Inferior parietal cortex (tissue), 1 donor: ENCODE measurements around the gene PNO1.

Experiments
- DNase-seq: peaks from one replicate; pipeline ENCODE4 v3.0.0-alpha.2; 2016; ENCODE audit errors: extremely low spot score

The PNO1 gene

DNA sequence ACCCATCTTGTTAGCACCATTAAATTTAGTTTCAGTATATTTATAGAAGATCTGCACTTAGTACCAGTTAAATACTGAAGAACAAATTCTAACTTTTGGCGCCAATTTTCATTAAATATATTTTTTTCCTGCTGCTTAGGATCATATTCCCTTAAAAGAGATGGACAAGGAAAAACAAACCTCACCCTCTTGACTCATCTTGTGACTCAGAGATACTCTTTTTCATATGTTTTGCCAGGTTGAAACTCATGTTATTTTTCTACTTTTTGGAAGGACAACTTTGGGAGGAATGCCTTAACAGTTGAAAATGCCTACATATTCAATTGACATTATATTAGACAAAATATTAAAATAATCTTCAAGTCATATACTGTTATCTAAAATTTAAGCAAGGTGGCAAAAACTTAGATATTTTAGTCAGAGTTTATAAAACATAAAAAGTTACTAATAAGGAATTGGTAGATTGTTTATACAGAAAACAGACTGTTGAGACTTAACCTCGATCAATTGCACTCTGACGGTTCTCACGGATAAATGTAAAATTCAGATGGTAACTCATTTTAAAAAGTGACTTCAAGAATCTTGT lies 36.2 kb downstream of the PNO1 start:
- DNase-seq, result no peak

DNA sequence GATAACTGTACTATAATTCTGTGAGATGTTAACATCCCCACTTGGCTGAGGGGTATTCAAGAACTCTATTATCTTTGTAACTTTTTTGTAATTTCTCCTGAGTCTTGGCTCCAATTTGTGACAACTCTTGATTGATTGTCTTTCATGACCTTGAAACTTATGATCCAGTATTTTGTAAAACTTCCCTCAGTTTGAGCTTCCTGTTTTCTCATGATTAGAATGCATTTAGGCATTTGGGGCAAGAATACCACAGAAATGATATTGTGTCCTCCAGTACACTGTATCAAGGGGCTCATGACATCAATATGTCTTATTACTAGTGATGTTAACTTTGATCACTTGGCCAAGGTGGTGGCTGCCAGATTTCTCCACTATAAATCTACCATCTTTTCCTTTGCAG lies 37.4 kb downstream of the PNO1 start:
- DNase-seq, result no peak

DNA sequence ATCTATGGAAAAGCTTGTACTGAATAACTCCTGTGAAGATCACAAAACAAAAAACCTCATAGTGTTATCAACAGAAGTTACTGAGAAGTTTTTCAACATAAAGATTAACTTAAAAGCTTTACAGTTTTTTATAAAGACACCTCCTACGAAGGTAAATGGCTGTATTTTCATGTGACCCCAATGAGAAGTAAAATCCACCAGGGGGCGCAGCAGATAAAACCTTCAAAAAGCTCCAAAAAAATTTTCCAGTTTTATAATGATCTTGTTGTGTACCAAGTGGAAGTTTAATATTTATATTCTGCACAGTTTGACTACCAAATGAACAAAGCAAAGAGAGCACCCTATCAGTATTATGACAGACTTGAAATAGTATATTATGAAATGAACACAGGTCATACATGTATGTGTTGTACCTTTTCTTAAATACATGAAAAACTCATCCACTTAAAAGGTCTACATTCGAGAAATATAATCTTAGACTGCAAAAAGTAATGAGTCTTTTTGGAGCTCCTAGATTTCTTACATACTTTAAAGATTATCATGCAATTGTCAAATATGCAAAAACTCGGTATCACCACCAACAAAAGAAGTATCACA lies 38.5 kb downstream of the PNO1 start:
- DNase-seq, result no peak

DNA sequence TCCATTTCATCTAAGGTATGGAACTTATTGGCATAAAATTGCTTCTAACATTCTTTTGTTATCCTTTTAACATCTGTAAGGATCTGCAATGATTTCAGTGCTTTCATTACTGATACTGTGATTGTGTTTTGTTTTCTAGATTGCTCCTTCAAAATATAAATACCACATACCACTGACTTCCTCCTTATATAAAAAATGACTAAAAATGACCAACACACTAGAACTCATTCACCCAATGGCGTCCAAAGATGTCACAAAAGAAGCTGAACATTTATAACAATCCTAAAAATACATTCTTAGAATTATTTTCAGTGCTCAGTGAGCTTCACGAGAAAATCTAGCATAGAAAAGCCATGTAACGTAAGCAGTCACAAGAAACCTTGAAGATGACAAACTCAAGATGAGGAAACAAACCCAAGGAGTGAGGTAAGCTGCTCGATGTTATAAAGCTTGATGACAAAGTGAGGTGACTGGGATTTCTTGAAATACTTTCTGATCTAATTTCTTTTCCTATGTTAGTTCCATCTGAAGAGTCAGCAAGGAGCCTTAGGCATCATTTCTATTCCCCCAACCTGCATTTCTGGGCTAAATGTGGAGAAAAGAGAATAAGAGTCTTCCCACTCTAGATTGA lies 42.6 kb downstream of the PNO1 start:
- no peak for DNase-seq

DNA sequence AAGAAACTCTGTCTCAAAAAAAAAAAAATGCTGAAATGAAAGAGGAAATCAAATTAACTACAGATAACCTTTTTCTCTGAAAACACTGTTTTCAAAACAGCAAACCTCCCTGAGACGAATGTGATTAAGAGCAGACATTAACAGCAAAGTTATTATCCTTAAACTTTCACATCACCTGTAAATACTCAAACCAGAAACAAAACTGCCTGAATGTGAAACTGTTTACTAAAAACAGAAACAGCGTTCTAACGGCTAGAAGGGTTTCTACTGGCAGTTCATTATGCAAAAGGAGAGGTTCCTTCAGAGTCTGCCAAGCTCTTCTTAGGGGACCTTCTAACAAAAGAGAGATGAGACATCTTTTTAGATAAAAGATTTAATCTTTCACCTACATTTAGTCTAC lies 45.9 kb downstream of the PNO1 start:
- no peak for DNase-seq

DNA sequence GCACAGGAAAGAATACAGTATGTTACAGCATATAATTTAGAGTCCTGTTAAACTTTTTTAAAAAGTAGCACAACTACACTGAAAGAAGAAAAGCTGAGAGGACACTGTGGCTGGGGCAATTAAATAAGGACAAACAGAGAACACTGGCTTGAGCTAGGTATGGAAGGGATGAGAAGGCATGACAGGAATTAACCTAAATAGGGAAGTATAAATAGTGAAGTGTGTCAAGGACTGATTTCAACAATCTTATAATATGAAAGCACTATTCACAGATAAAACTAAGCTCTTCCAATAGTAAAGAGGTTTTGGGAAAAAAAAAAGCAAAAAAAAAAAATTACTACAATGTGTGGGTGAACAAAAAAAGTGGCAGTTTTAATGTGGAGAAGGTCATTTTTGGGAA lies 49.1 kb downstream of the PNO1 start:
- no peak for DNase-seq

DNA sequence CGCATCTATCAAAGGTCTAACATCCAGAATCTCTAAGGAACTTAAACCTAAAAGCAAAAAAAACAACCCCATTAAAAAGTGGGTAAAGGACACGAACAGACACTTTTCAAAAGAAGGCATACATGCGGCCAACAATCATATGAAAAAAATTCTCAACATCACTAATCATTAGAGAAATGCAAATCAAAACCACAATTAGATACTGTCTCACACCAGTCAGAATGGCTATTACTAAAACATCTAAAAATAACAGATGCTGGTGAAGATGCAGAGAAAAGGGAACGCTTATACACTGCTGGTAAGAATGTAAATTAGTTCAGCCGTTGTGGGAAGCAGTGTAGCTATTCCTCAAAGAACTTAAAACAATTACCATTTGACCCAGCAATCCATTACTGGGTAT lies 56.7 kb downstream of the PNO1 start:
- no peak for DNase-seq

DNA sequence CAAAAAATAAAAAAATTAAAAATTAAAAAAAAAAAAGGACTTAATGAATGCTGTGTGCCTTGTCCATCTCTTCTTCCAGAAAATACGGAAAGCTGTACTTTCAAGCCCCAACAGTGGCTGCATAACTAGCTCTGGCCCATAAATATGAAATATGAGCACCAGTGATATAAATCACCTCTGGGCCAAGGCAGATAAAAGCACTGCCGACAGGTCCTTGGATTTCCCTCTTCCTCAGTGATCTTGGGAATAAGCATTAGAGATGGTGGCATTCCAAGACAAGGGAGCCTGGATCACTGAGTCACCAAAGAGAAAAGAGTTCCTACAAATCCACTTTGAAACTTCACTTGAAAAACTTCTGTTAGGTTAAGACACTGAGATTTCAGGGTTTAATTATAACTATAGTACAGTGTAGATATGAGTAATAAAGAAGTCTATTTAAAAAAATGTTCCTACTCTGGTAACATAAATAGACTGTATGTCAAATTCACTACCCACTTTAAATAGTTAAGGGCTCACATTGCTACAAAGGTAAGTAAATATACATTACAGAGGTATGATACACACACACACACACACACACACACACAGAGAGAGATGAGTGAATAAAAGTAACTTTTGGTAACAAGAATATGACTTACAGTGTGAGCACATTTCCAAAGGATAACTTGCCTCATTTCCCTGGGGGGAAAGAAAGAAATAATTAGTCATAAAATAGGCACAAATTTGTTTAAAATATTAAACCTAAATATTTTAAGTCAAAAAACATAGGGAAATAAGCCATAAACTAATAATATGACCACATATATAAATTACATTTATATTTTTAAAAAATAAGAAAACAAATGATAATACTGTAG lies 59.0 kb downstream of the PNO1 start:
- no peak for DNase-seq

DNA sequence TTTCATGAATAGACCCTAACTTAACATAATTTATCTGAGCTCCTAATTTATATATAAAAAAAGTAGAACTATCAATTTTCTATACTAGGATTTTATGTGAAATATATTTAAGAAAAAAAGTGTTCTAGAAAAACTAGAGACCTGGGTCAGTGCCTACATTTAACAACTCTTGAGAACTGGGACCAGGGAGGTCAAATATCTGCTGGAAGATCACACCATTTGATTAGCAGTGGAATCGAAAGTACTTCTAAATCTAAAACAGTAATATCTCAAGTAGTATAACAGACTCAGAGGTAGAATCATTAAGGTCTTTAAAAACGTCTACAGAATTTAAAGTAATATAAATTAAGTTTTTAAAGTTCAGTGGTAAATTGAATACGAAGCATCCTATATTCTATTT lies 60.0 kb downstream of the PNO1 start:
- DNase-seq, result no peak

DNA sequence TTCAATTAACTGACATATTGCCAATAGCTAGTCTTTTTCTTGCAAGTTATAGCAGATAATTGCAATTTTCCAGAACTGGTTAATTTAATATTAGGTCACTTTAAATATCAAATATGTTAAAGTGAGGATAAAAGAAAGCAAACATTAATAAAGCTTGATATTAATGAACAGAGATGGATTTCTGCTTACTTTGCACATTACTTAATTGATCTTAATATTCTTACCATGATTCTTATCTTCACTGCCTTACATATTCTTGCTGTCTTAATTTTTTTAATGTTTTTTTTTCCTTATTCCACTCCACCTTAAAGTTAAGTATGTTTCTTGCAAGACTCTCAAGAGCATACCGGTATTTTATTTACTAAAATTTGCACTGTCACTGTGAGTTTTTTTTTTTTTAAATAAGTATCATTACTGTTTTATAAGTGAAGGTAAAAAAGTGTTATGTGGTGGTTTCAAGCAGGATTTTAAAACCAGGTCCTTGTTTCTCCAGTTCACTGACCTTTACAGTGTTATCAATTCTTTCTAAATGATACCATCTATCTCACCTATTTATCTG lies 60.7 kb downstream of the PNO1 start:
- DNase-seq, result no peak

DNA sequence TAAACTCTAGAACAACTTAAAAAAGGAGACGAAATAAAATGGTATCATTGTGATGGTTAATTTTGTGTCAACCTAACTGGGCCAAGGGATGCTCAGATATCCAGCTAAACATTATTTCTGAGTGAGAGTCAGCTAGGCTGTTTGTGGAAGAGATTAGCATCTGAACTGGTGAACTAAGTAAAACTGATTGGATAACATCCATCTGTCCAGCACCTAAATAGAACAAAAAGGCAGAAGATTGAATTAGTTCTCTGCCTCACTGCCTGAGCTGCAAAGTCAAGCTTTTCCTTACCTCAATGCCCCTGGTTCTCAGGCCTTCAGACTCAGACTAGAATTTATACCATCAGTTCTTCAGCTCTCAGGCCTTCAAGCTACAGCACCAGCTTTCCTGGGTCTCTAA lies 64.6 kb downstream of the PNO1 start:
- no peak for DNase-seq

DNA sequence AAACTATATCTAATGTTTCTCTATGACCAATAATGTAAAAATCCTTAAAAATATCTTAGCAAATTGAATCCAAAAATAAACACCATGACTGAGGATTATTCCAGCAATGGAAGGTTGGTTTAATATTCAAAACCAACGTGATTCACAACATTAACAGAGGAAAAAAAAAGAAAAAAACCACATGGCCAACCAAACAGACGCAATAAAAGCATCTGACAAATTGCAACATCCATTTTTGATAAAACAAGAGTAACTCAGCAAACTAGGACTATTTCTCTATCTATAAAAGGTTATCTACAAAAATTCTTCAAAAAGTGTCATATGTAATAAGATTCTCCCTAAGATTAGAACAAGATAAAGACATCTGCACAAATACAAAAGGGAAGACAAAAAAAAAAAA lies 65.7 kb downstream of the PNO1 start:
- no peak for DNase-seq

DNA sequence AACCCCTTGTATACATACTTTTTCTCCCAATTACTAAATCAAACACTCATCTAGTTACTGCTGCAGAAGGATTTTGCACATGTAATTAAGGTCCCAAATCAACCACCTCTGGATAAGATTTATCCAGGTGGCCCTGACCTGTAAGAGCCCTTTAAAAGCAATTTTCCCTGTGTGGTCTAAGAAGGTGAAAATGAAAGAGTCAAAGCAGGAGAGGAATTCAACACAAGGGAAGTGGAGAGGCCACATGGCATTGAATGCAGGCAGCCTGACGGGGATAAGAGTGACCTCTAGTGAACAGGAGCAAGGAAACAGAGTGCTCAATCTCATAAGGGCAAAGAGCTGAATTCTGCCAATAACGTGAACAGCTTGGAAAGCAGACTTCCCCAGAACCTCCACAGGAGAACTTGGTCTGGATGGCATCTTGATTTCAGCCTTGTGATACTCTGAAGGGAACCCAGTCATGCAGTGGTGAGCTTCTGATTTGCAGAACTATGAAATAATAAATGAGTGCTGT lies 67.5 kb downstream of the PNO1 start:
- DNase-seq, result no peak
